Stimulated activated CD4-positive, alpha-beta T cell treated with anti-CD3 and anti-CD28 coated beads, Interleukin-2, amount 100 ng/mL, for 48 hours (primary cell): ENCODE data around the gene ARID2.

Experiments used
- DNase-seq, 2 donors: peaks; one replicate each; pipeline ENCODE4 v3.0.0-alpha.2; 2020

The ARID2 gene, protein sequence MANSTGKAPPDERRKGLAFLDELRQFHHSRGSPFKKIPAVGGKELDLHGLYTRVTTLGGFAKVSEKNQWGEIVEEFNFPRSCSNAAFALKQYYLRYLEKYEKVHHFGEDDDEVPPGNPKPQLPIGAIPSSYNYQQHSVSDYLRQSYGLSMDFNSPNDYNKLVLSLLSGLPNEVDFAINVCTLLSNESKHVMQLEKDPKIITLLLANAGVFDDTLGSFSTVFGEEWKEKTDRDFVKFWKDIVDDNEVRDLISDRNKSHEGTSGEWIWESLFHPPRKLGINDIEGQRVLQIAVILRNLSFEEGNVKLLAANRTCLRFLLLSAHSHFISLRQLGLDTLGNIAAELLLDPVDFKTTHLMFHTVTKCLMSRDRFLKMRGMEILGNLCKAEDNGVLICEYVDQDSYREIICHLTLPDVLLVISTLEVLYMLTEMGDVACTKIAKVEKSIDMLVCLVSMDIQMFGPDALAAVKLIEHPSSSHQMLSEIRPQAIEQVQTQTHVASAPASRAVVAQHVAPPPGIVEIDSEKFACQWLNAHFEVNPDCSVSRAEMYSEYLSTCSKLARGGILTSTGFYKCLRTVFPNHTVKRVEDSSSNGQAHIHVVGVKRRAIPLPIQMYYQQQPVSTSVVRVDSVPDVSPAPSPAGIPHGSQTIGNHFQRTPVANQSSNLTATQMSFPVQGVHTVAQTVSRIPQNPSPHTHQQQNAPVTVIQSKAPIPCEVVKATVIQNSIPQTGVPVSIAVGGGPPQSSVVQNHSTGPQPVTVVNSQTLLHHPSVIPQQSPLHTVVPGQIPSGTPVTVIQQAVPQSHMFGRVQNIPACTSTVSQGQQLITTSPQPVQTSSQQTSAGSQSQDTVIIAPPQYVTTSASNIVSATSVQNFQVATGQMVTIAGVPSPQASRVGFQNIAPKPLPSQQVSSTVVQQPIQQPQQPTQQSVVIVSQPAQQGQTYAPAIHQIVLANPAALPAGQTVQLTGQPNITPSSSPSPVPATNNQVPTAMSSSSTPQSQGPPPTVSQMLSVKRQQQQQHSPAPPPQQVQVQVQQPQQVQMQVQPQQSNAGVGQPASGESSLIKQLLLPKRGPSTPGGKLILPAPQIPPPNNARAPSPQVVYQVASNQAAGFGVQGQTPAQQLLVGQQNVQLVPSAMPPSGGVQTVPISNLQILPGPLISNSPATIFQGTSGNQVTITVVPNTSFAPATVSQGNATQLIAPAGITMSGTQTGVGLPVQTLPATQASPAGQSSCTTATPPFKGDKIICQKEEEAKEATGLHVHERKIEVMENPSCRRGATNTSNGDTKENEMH (N-terminal part only)

DNA sequence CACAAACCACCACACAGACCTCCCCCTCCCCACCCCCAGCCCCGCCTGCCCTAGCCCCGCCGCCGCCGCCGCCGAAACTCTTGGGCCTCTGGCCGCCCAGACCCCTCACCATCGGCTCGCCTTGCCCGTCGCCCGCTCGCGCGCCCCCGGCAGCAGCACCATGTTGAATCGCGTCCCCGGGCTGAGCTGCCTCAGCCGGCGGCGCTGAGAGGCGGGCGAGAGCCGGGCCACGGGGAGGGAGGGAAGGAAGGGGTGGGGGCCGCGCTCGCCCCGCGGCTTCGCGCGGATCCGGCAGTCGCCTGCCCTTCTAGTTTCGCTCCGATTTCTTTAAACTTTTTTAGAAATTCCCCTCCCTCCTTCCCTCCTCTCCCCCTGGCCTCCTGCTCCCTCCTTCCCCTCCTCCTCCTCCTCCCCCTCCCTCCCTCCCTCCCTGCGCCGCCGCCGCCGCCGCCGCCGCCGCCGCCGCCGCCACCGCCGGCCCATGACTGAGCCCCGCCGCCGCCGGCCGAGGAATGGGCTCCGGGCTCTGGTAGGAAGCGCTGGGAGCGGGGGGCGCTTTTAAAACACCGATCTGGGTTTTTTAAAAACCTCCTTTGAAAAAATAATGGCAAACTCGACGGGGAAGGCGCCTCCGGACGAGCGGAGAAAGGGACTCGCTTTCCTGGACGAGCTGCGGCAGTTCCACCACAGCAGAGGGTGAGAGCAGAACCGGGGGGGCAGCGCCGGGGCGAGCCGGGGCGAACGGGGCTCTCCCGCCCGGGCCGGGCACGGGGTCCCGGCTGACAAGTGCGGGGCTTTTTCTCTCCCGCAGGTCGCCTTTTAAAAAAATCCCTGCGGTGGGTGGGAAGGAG lies at the start of gene ARID2:
Gene ARID2, plus strand, starts transcription at position 474 of the 851 bp plus-strand sequence. Its CDS starts 131 bp downstream, at position 605.
- peak; percentile 51 for DNase-seq

DNA sequence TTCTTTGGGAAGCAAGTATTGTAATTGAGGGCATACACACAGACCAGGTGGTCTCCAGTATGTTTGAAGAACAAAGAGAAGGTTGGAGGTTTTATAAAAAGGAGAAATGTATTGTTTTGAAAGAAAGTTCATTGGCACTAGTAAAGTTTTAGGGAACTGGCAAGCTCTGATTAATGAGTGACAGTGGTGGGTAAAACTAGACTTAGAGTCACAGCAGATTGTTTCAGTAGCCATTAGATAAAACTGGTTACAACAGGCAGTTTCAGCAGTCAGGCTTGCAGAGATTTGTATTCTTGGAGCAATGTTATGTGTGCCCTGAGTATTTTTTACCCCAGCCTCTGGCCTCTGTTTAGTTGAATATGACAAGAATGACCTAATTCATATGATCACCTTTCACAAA lies 49.1 kb upstream of the ARID2 start:
- no peak for DNase-seq

DNA sequence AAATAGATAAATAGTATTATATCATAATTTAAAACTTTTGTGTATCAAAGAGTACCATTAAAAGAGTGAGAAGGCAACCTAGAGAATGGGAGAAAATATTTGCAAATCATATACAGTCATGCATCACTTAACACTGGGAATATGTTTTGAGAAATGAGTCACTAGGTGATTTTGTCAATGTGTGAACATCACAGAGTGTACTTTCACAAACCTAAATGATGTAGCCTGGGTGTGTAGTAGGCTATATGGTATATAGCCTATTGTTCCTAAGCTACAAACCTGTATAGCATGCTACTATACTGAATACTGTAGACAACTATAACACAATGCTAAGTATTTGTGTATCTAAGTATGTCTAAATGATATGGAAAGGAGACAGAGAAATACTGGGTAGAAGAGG lies 48.0 kb upstream of the ARID2 start:
- no peak for DNase-seq

DNA sequence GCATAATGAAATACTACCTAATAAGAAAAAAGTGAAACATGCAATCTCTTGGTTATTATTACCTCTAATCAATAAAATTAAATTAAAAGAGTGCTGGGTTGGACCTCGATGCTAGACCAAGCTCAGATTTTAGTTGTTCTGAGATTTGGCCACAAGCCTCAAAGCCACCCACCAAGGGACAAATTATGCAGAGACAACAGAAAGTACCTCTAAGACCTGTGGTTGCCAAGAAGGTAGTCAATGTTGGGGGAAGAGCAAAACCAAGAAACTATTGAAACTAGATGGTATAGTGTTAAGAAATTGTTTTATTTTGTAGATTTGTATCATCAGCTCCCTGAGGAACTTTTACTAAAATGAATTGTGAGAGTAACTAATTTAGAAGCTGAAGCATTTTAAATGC lies 43.8 kb upstream of the ARID2 start:
- DNase-seq = no peak

DNA sequence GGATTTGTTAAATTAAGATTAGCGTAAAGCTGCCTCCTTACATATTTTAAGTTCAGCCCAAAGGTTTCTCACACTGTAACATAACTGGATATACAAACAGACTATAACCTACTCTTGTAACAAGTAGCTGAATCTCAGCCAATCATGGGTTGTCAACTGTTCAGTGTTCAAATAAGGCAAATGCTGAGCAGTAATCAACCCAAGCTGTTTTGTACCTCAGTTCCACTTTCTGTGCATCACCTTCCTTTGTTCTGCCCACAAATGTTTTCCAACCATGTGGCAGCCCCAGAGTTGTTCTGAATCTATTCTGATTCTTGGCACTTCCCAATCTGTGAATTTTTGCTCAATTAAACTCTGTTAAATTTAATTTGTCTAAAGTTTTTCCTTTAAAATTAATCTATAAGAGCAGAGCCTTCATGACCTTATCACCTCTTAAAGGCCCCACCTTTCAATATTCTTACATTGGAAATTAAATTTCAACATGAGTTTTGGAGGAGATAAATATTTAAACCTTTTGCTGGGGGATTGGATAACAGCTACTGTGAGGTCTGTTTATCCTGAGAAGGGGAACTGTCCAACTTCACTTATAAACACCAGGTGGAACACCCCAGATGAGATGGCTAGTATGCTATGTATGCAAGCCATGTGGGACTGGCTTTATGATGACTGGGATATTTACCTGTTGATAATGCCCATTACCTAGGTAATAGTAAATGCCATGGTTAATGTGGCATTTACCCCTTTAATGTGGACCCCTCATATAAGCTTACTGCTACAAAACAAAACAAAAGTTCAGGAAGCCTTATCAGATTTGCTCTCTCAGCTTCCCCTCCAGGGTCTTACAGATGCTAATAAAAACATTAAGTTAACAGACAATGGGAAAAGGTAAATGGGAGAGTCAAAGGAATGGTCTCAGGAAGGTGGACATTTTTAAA lies 42.2 kb upstream of the ARID2 start:
- no peak for DNase-seq

DNA sequence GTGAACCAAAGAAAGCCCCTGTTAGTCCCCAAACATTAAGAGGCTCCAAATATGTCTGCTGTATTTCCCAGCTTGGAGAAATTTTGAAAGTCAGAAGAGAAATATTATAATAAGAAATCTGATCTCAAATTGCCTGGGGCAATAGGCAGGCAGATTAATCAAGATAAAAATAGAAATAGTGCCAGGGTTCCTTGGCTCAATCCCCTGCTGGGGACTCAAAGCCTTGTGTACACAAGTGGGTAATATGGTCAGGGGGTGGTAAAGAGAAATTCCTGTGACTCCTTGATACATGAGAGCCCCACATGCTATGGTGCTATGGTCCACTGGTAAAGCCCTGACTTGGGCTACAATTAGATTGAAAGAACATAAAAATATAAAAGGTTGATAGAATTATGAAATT lies 41.3 kb upstream of the ARID2 start:
- no peak for DNase-seq

DNA sequence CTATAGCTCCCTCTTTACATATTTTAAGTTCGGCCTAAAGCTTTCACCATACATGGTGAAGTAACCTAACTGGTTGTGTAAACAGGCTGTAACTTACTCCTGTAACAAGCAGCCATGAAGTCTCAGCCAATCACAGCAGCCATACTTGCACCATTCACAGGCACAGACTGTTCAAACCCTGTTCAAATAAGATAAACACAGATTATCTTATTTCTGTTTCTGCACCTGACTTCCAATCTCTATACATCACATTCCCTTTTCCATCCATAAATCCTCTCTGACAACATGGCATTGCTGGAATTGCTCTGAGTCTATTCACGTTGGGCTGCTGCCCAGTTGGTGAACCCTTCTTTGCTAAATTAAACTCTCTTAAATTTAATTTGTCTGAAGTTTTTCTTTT lies 34.5 kb upstream of the ARID2 start:
- no peak for DNase-seq

DNA sequence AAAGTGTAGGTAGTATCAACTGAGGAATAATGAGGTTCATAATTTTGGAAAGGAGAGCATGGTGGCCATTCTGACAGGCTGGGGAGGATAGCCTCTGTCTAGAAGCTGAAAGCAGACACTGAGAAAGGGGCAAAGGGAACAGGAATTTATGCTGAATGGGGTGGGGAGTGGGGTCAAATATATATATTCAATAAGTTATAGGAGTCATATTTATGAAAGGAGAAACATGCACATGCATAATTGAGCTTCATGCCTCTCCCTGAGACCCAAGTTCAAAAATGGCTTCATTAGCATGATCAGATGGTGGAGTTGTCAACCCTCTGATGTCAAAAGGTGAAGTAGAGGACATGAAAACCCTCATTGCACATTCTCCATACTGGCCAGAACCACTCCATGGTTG lies 33.9 kb upstream of the ARID2 start:
- DNase-seq = no peak

DNA sequence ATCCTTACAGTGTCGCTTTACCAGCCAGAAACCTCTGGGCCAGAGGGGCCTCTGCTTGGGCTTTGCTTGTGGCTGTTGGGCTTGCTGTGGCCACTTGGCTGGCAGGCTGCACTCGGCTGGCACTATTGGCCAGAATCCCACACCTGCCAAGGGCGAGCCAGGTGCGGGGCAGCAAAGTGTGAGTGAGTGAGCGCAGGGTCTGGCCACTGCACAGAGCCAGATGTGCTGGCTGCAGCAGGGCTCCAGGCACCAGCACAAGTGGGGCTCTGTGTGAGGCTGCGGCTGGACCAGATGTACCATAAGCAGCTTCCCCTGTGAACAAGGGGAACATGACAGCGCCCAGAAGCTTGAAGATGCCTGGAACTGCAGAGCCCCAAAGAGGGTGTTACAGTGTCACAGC lies 33.5 kb upstream of the ARID2 start:
- DNase-seq = no peak

DNA sequence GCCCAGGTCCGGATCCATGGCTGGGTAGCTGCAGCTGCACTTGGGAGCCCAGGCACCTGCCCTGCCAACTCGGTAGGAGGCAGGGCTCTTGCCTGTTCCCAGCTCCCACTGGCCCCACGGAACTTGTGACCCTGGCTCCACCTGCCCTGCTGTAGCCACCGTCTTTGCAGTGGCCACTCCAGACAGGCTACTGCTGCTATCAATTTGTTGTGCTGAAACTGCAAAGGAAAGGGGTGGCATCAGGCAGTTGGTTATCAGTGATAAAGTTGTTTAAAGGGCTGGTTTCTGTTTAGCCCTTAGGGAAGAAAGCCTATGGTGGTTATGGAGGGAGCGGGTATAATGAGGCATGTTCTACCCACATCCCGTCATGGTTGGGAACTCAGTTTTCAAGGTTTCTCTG lies 32.1 kb upstream of the ARID2 start:
- no peak for DNase-seq

DNA sequence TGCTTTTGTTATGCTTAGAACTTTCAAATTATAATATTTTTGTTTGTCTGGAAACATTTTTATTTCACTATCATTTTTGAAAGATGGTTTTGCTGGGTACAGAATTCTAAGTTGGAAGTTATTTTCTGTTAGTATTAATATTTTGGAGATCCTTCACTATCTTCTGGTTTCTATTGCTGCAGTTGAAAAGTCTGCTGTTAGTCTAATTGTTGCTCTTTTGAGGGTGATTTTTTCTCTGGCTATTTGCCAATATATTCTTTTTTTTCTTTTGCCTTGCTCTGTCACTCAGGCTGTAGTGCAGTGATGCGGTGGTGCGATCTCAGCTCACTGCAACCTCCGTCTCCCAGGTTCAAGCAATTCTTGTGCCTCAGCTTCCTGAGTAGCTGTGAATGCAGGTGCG lies 28.2 kb upstream of the ARID2 start:
- DNase-seq = no peak

DNA sequence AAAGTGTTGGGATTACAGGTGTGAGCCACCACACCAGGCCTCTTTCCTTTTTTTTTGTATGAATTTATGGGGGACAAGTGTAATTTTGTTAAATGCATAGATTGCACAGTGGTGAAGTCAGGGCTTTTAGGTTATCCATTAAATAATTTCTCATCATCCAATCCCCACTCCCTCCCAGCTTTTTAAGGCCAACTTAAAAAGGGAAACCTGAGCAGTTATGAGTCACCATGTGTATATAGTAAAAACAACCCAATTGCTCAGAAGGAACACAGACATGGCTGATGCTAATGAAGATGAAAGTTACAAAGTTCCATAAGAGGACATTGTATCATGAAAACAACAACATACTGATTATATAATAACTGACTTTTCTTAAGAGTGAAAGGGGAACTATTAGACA lies 25.6 kb upstream of the ARID2 start:
- DNase-seq = no peak

DNA sequence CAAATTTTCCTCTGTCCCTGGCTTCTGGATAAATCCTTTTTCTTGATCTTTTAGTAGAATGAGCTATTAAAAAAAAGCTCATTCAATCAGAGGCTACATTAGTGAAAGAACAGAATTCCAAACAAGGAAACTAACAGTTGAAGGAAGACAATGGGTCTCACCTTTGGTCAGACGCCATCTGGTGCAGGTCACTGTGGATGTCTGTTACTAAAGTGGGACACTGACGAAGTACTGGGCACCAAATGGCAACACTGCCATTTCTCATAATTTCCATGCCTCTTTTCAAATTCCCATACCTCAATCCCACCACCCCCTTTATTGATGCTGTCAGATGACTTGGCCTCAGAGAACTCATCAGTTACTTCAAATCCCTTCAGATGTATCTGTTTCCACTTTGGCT lies 24.5 kb upstream of the ARID2 start:
- no peak for DNase-seq

DNA sequence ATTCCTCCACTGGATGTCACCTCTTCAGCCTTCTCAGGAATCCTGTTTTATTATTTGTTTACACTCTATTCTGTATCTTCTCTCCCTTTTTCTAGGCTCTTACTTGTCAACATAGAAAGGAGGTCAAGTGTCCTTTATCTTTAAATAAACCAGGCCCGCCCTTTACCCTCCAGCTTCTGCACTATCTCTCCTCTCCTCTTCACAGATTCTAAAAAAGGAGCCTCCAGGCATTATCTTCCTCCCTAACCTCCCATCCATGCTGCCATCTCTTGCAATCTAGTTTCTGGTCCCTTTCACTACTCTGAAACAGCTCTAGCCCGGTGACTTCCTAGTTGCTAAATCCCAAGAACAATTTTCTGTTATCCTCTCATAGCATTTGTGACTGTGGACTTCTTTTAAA lies 24.1 kb upstream of the ARID2 start:
- DNase-seq = no peak

DNA sequence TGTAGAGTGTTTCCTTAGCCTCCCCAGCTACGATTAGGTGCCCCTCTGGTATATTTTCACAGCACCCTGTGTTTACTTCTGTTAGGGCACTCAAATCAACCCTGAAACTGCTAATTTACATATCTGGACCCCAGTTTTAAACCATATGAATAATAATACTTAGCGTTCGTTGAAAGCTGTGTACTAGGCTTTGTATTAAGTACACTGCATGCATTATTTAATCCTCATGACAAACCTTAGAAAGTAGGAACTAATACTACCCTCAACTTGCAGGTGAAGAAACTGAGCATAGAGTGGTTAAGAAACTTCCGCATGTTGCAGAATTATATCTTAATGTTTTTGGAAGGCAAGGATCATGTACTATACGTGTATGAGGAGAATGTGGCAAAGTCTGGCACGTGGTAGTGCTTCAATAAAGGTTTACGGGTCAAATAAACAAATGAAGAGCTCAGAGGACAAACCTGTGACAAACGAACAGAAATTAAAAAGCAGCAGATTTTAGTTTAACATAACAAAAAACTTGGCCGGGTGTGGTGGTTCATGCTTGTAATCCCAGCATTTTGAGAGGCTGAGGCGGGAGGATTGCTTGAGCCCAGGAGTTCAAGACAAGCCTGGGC lies 22.2 kb upstream of the ARID2 start:
- DNase-seq = no peak

DNA sequence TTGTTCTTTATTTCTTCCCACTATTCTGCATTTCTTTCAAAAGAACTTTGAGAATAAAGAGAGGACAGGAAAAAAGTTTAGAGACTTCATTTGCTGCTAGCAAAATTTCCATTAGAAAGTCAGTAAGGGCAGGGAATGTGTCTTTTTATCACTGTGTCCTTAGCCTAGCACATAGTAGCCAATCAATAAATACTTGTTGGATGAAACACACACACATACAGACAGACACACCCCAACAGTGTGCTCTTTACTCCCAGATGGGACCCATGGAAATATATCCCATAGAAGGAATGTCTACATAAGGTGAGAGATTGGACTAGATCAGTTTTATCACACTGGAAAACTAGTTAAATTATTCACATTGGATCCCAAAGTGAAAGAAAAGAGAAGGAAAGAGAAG lies 21.1 kb upstream of the ARID2 start:
- no peak for DNase-seq

DNA sequence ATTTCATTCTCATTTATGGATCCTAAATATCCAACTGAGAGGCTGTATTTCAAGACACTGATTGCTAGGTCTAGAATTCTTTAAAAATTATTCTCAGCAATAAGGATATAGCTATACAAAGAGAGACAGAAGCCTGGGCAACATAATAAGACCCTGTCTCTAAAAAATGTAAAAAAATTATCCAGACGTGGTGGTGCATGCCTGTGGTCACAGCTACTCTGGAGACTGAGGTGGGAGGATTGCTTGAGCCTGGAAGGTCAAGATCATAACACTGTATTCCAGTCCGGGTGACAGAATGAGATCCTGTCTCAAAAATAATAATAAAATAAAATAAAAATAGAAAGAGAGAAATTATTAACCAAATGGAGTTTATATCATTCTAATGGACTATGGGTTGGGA lies 20.6 kb upstream of the ARID2 start:
- DNase-seq = no peak

DNA sequence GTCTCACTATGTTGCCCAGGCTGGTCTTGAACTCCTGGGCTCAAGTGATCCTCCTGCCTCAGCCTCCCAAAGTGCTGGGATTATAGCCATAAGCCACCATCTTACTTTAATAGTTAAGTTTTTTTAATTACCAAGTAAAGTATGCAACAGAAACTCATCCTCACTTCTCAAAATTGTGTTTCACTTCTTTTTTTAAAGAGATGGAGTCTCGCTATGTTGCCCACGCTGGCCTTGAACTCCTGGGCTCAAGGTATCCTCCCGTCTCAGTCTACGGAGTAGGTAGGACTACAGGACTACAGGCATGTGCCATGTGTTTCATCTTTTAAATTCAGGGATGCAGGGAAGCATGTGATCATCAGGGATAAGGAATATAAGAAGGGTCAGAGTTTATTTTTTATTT lies 17.2 kb upstream of the ARID2 start:
- no peak for DNase-seq

DNA sequence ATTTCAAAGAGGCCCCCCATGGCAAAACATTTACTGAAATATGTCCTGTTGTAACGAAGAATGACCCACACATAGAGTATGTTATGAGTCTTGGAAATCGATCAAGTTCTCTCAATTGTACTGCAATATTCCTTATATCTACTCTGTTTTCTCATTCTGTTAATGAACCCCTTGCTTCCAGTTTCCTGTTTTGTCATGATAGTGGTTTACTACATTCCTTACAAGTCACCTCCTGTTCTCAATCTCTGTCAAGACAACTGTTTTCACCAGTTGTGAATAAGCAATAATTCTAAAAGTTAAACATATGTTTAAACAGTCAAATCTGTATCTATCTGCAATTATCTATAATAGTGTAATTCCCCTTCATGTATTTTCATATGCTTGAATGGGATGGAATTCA lies 16.4 kb upstream of the ARID2 start:
- DNase-seq = no peak

DNA sequence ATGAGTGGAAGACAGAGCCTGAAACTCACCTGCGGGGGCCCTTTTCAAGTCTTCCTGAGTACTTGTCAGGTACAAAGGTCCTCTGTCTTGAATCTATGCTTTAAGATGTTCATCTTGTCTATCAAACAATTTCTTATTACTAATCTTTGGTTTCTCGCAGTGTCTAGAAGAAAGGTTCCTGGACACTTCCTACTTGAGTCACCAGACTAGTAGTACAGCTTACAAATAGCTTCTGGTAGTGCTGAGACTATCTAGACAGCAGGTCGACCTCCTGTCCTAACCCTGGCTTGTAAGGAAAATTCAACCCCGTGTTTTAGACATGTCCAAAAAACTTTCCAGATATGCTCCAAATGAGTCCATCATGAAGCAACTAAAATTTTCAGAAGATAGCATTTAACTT lies 11.2 kb upstream of the ARID2 start:
- DNase-seq = no peak

DNA sequence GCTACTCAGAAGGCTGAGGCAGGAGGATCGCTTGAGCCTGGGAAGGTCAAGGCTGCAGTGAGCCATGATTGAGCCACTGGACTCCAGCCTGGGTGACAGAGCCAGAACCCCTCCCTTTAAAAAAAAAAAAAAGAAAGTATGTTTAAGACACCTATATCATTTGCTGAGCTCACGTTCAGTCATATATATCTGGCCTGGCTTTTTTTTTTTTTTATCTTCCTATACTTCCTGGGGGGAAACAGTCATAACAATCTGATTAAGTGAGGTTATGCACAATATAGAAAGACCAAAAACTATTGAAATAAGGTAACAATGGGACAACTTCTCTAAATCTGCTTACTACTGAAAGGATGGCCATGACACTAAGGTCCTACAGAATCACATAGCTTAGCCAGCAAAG lies 9.4 kb upstream of the ARID2 start:
- no peak for DNase-seq
